ENCODE data around the gene SLC28A1.

SLC28A1 gene

GRCh38 chr15:84894736-84895425 lies 10.4 kb downstream of the SLC28A1 start:
- Histone ChIP-seq H3K4me3 (ENCODE audit: low read depth, low read length) (no peak overlapping the region), H3K4me1 (ENCODE audit: control insufficient read depth, insufficient read depth, low read length) (peaks cover 11% of the 10 kb centered on the region), H3K9ac (ENCODE audit: low read length) (no peak overlapping the region), H3K27ac (ENCODE audit: low read depth, low read length) (no peak overlapping the region), H3K27me3 (ENCODE audit: control insufficient read depth, insufficient read depth, low read length) (no peaks in the 10 kb centered on the region), H3K9me3 (ENCODE audit: control insufficient read depth, insufficient read depth, low read depth, low read length) (no peaks in the 10 kb centered on the region), H3K36me3 (ENCODE audit: control insufficient read depth, insufficient read depth, low read length) (no peaks in the 10 kb centered on the region)

- no peaks in the 10 kb centered on the region for H3K9me3 ChIP-seq (ENCODE audit: control insufficient read depth, insufficient read depth, low read depth, low read length)
- no peak overlapping the region for H3K9ac ChIP-seq (ENCODE audit: low read length)
- H3K4me3 ChIP-seq (ENCODE audit: low read depth, low read length), result no peak overlapping the region
- no peaks in the 10 kb centered on the region for H3K27me3 ChIP-seq (ENCODE audit: control insufficient read depth, insufficient read depth, low read length)
- no peaks in the 10 kb centered on the region for H3K36me3 ChIP-seq (ENCODE audit: control insufficient read depth, insufficient read depth, low read length)
- no peak overlapping the region for H3K27ac ChIP-seq (ENCODE audit: low read depth, low read length)
- peaks cover 8% of the 10 kb centered on the region for H3K4me1 ChIP-seq (ENCODE audit: control insufficient read depth, insufficient read depth, low read length)
Measured at GRCh38 chr15:84898761-84899160, 14.3 kb downstream of the SLC28A1 start.

GRCh38 chr15:84899750-84900149 lies 15.3 kb downstream of the SLC28A1 start:
- Histone ChIP-seq H3K27me3 (ENCODE audit: control insufficient read depth, insufficient read depth, low read length) (no peaks in the 10 kb centered on the region), H3K36me3 (ENCODE audit: control insufficient read depth, insufficient read depth, low read length) (no peaks in the 10 kb centered on the region), H3K4me1 (ENCODE audit: control insufficient read depth, insufficient read depth, low read length) (peaks cover 7% of the 10 kb centered on the region), H3K4me3 (ENCODE audit: low read depth, low read length) (no peak overlapping the region), H3K27ac (ENCODE audit: low read depth, low read length) (no peak overlapping the region), H3K9ac (ENCODE audit: low read length) (no peak overlapping the region), H3K9me3 (ENCODE audit: control insufficient read depth, insufficient read depth, low read depth, low read length) (no peaks in the 10 kb centered on the region)

GRCh38 chr15:84901540-84901939 lies 17.1 kb downstream of the SLC28A1 start:
- H3K27ac ChIP-seq (ENCODE audit: low read depth, low read length), result no peak overlapping the region
- H3K4me3 ChIP-seq (ENCODE audit: low read depth, low read length), result no peak overlapping the region
- no peaks in the 10 kb centered on the region for H3K4me1 ChIP-seq (ENCODE audit: control insufficient read depth, insufficient read depth, low read length)
- no peaks in the 10 kb centered on the region for H3K9me3 ChIP-seq (ENCODE audit: control insufficient read depth, insufficient read depth, low read depth, low read length)
- H3K9ac ChIP-seq (ENCODE audit: low read length), result no peak overlapping the region
- H3K27me3 ChIP-seq (ENCODE audit: control insufficient read depth, insufficient read depth, low read length), result no peaks in the 10 kb centered on the region
- no peaks in the 10 kb centered on the region for H3K36me3 ChIP-seq (ENCODE audit: control insufficient read depth, insufficient read depth, low read length)

GRCh38 chr15:84903751-84904150 lies 19.3 kb downstream of the SLC28A1 start:
- H3K27ac ChIP-seq (ENCODE audit: low read depth, low read length), result no peak overlapping the region
- H3K27me3 ChIP-seq (ENCODE audit: control insufficient read depth, insufficient read depth, low read length), result no peaks in the 10 kb centered on the region
- H3K4me1 ChIP-seq (ENCODE audit: control insufficient read depth, insufficient read depth, low read length), result peaks cover 5% of the 10 kb centered on the region; the same call in 1 of the 2 replicates
- no peaks in the 10 kb centered on the region for H3K9me3 ChIP-seq (ENCODE audit: control insufficient read depth, insufficient read depth, low read depth, low read length)
- H3K9ac ChIP-seq (ENCODE audit: low read length), result no peak overlapping the region
- H3K4me3 ChIP-seq (ENCODE audit: low read depth, low read length), result no peak overlapping the region
- no peaks in the 10 kb centered on the region for H3K36me3 ChIP-seq (ENCODE audit: control insufficient read depth, insufficient read depth, low read length)

GRCh38 chr15:84904419-84904818 lies 20.0 kb downstream of the SLC28A1 start:
- Histone ChIP-seq H3K4me3 (ENCODE audit: low read depth, low read length) (no peak overlapping the region), H3K9me3 (ENCODE audit: control insufficient read depth, insufficient read depth, low read depth, low read length) (no peaks in the 10 kb centered on the region), H3K27ac (ENCODE audit: low read depth, low read length) (no peak overlapping the region), H3K4me1 (ENCODE audit: control insufficient read depth, insufficient read depth, low read length) (peaks cover 8% of the 10 kb centered on the region; the same call in 1 of the 2 replicates), H3K36me3 (ENCODE audit: control insufficient read depth, insufficient read depth, low read length) (no peaks in the 10 kb centered on the region), H3K27me3 (ENCODE audit: control insufficient read depth, insufficient read depth, low read length) (no peaks in the 10 kb centered on the region), H3K9ac (ENCODE audit: low read length) (no peak overlapping the region)

- H3K27me3 ChIP-seq (ENCODE audit: control insufficient read depth, insufficient read depth, low read length), result no peaks in the 10 kb centered on the region
- no peak overlapping the region for H3K27ac ChIP-seq (ENCODE audit: low read depth, low read length)
- no peak overlapping the region for H3K9ac ChIP-seq (ENCODE audit: low read length)
- H3K4me3 ChIP-seq (ENCODE audit: low read depth, low read length), result no peak overlapping the region
- no peaks in the 10 kb centered on the region for H3K9me3 ChIP-seq (ENCODE audit: control insufficient read depth, insufficient read depth, low read depth, low read length)
- no peaks in the 10 kb centered on the region for H3K36me3 ChIP-seq (ENCODE audit: control insufficient read depth, insufficient read depth, low read length)
- H3K4me1 ChIP-seq (ENCODE audit: control insufficient read depth, insufficient read depth, low read length), result peaks cover 8% of the 10 kb centered on the region; the same call in 1 of the 2 replicates
Measured at GRCh38 chr15:84905016-84905916, 20.8 kb downstream of the SLC28A1 start.

- Histone ChIP-seq H3K27ac (ENCODE audit: low read depth, low read length) (no peak overlapping the region), H3K9ac (ENCODE audit: low read length) (no peak overlapping the region), H3K9me3 (ENCODE audit: control insufficient read depth, insufficient read depth, low read depth, low read length) (no peaks in the 10 kb centered on the region), H3K27me3 (ENCODE audit: control insufficient read depth, insufficient read depth, low read length) (no peaks in the 10 kb centered on the region), H3K4me3 (ENCODE audit: low read depth, low read length) (no peak overlapping the region), H3K36me3 (ENCODE audit: control insufficient read depth, insufficient read depth, low read length) (no peaks in the 10 kb centered on the region), H3K4me1 (ENCODE audit: control insufficient read depth, insufficient read depth, low read length) (peaks cover 8% of the 10 kb centered on the region; the same call in 1 of the 2 replicates)
Measured at GRCh38 chr15:84907731-84908130, 23.3 kb downstream of the SLC28A1 start.

GRCh38 chr15:84908564-84908963 lies 24.1 kb downstream of the SLC28A1 start:
- Histone ChIP-seq H3K4me3 (ENCODE audit: low read depth, low read length) (no peak overlapping the region), H3K4me1 (ENCODE audit: control insufficient read depth, insufficient read depth, low read length) (peaks cover 8% of the 10 kb centered on the region; the same call in 1 of the 2 replicates), H3K27ac (ENCODE audit: low read depth, low read length) (no peak overlapping the region), H3K27me3 (ENCODE audit: control insufficient read depth, insufficient read depth, low read length) (no peaks in the 10 kb centered on the region), H3K36me3 (ENCODE audit: control insufficient read depth, insufficient read depth, low read length) (no peaks in the 10 kb centered on the region), H3K9ac (ENCODE audit: low read length) (no peak overlapping the region), H3K9me3 (ENCODE audit: control insufficient read depth, insufficient read depth, low read depth, low read length) (no peaks in the 10 kb centered on the region)

- no peak overlapping the region for H3K9ac ChIP-seq (ENCODE audit: low read length)
- no peak overlapping the region for H3K4me3 ChIP-seq (ENCODE audit: low read depth, low read length)
- H3K36me3 ChIP-seq (ENCODE audit: control insufficient read depth, insufficient read depth, low read length), result no peaks in the 10 kb centered on the region
- H3K9me3 ChIP-seq (ENCODE audit: control insufficient read depth, insufficient read depth, low read depth, low read length), result no peaks in the 10 kb centered on the region
- H3K4me1 ChIP-seq (ENCODE audit: control insufficient read depth, insufficient read depth, low read length), result peaks cover 8% of the 10 kb centered on the region; the same call in 1 of the 2 replicates
- H3K27ac ChIP-seq (ENCODE audit: low read depth, low read length), result no peak overlapping the region
- no peaks in the 10 kb centered on the region for H3K27me3 ChIP-seq (ENCODE audit: control insufficient read depth, insufficient read depth, low read length)
Measured at GRCh38 chr15:84909029-84909428, 24.6 kb downstream of the SLC28A1 start.

- Histone ChIP-seq H3K27ac (ENCODE audit: low read depth, low read length) (no peak overlapping the region), H3K9me3 (ENCODE audit: control insufficient read depth, insufficient read depth, low read depth, low read length) (no peaks in the 10 kb centered on the region), H3K27me3 (ENCODE audit: control insufficient read depth, insufficient read depth, low read length) (no peaks in the 10 kb centered on the region), H3K9ac (ENCODE audit: low read length) (no peak overlapping the region), H3K4me3 (ENCODE audit: low read depth, low read length) (no peak overlapping the region), H3K4me1 (ENCODE audit: control insufficient read depth, insufficient read depth, low read length) (peaks cover 13% of the 10 kb centered on the region; the same call in 1 of the 2 replicates), H3K36me3 (ENCODE audit: control insufficient read depth, insufficient read depth, low read length) (no peaks in the 10 kb centered on the region)
Measured at GRCh38 chr15:84909782-84910181, 25.3 kb downstream of the SLC28A1 start.
